Measurements from ENCODE around the gene NAA16. TPM values are rescaled to one million over a fixed set of nuclear protein-coding genes. Genes with fewer than 3 reads are reported as not detected.

The NAA16 gene
- total RNA-seq, 4 donors from 2014 or later = 14.3 to 41.0 (median 22.6) TPM

GRCh38 chr13:41326661-41327060 is 15.6 kb downstream of the NAA16 start:
- Histone ChIP-seq H3K4me1 (no peaks in the 10 kb centered on the region), H3K4me3 (no peak overlapping the region), H3K36me3 (peaks cover 15% of the 10 kb centered on the region), H3K27ac (no peak overlapping the region), H3K9me3 (no peaks in the 10 kb centered on the region), H3K27me3 (no peaks in the 10 kb centered on the region)
- DNase-seq (ENCODE audit: low spot score in 2 of 2) = no peak
- TF ChIP-seq EP300 (IDR thresholded peaks at IDR 0.05) (no peak), POLR2AphosphoS5 (IDR thresholded peaks at IDR 0.05) (no peak), POLR2A (IDR thresholded peaks at IDR 0.05) (no peak), CTCF (IDR thresholded peaks at IDR 0.05) (no peak)
- WGBS = 86% methylated on average over 1 of the region's 1 CpG

GRCh38 chr13:41327994-41328790 is 17.1 kb downstream of the NAA16 start:
- peaks cover 11% of the 10 kb centered on the region for H3K36me3 ChIP-seq
- H3K27ac ChIP-seq = no peak overlapping the region
- H3K9me3 ChIP-seq = no peaks in the 10 kb centered on the region
- H3K27me3 ChIP-seq = no peaks in the 10 kb centered on the region
- 93% methylated on average over 3 of the region's 3 CpGs for WGBS
- TF ChIP-seq POLR2AphosphoS5 (IDR thresholded peaks at IDR 0.05) = no peak
- no peak for TF ChIP-seq POLR2A (IDR thresholded peaks at IDR 0.05)
- TF ChIP-seq CTCF (IDR thresholded peaks at IDR 0.05) = no peak
- no peak for TF ChIP-seq EP300 (IDR thresholded peaks at IDR 0.05)
- H3K4me1 ChIP-seq = no peaks in the 10 kb centered on the region
- no peak overlapping the region for H3K4me3 ChIP-seq
- DNase-seq (ENCODE audit: low spot score in 2 of 2) = no peak

- Histone ChIP-seq H3K27me3 (no peaks in the 10 kb centered on the region), H3K4me1 (no peaks in the 10 kb centered on the region), H3K36me3 (peaks cover 4% of the 10 kb centered on the region), H3K4me3 (no peak overlapping the region), H3K9me3 (no peaks in the 10 kb centered on the region), H3K27ac (no peak overlapping the region)
- TF ChIP-seq POLR2AphosphoS5 (IDR thresholded peaks at IDR 0.05) = no peak
- no peak for TF ChIP-seq EP300 (IDR thresholded peaks at IDR 0.05)
- TF ChIP-seq POLR2A (IDR thresholded peaks at IDR 0.05) = no peak
- TF ChIP-seq CTCF (IDR thresholded peaks at IDR 0.05) = no peak
- no peak for DNase-seq (ENCODE audit: low spot score in 2 of 2)
- 100% methylated on average over 1 of the region's 1 CpG for WGBS
Measured at GRCh38 chr13:41332829-41333228, 21.8 kb downstream of the NAA16 start.

GRCh38 chr13:41334810-41335209 is 23.7 kb downstream of the NAA16 start:
- Histone ChIP-seq H3K9me3 (no peaks in the 10 kb centered on the region), H3K36me3 (peaks cover 12% of the 10 kb centered on the region), H3K27ac (no peak overlapping the region), H3K4me3 (no peak overlapping the region), H3K4me1 (no peaks in the 10 kb centered on the region), H3K27me3 (no peaks in the 10 kb centered on the region)
- no peak for DNase-seq (ENCODE audit: low spot score in 2 of 2)
- 93% methylated on average over 4 of the region's 4 CpGs for WGBS
- TF ChIP-seq CTCF (IDR thresholded peaks at IDR 0.05) (no peak), POLR2AphosphoS5 (IDR thresholded peaks at IDR 0.05) (no peak), POLR2A (IDR thresholded peaks at IDR 0.05) (no peak), EP300 (IDR thresholded peaks at IDR 0.05) (no peak)

GRCh38 chr13:41344358-41344757 is 33.3 kb downstream of the NAA16 start:
- H3K36me3 ChIP-seq = peaks cover 30% of the 10 kb centered on the region
- 93% methylated on average over 4 of the region's 4 CpGs for WGBS

More at GRCh38 chr13:41344358-41344757, 33.3 kb downstream of the NAA16 start:
- DNase-seq (ENCODE audit: low spot score in 2 of 2) = no peak
- H3K4me3 ChIP-seq = no peak overlapping the region
- no peak for TF ChIP-seq POLR2AphosphoS5 (IDR thresholded peaks at IDR 0.05)
- no peak for TF ChIP-seq POLR2A (IDR thresholded peaks at IDR 0.05)
- no peak for TF ChIP-seq EP300 (IDR thresholded peaks at IDR 0.05)
- TF ChIP-seq CTCF (IDR thresholded peaks at IDR 0.05) = no peak
- peaks cover 7% of the 10 kb centered on the region for H3K4me1 ChIP-seq
- no peaks in the 10 kb centered on the region for H3K9me3 ChIP-seq
- H3K27ac ChIP-seq = no peak overlapping the region
- H3K27me3 ChIP-seq = no peaks in the 10 kb centered on the region

Data from suprapubic skin (tissue), 4 donors.